GM19467 (cell line): ENCODE results near the gene RND2.
A peak's percentile ranks its signal among the peaks of the same experiment; 100 is the strongest.
"Not testable (repeated sequence)": the region's sequence is repeated elsewhere in the genome, so short reads cannot be mapped to it uniquely, and the experiment has no call there.

ENCODE experiments used
- ATAC-seq: cut with Tn5 transposase; IDR thresholded peaks from one replicate; pipeline ENCODE4 v1.9.1; 2021; ENCODE audit warnings: mild to moderate bottlenecking, moderate library complexity; ENCODE audit not compliant: unreplicated experiment

Gene RND2, protein sequence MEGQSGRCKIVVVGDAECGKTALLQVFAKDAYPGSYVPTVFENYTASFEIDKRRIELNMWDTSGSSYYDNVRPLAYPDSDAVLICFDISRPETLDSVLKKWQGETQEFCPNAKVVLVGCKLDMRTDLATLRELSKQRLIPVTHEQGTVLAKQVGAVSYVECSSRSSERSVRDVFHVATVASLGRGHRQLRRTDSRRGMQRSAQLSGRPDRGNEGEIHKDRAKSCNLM

DNA sequence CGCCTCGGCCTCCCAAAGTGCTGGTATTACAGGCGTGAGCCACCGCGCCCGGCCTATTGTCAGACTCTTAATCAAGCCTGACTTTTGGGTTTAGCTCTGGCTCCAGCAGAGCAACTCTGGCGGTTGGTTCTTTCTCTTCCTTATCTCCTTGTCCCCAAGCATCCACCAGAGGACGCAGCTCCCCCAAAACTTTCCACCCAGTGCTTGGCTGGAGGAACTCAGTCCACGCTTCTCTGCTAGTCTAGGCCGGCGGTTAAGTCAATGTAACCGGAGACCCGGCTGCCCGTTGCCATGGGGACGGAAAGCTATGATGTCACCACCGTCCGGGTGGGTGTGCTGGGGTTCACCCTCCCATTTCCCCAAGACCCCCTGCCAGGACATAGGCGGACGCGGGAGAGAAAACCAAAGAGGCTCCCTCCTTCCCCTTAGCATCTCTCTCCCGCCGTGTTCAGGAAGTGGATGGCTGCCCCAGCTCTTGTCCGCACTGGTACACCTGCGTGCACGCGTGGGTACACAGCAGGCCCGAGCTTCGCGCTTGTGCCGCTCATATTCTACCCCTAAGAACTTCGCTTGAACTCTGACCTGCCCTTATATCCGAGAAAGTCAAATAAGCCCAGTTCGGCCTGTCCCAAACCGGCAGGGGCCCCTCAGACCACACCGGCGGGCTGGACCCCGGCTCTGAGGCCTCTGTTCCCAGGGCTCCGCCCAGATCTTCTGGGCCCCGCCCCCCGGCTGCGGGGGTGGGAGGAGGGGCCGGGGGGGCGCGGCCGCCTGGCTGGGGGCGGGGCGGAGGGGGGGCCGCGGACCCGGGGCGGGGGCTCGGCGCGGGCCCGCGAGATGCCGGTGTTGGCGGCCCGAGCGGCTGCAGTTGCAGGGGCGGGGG, at the start of gene RND2:
TSS of gene RND2 (plus strand) at position 825 of the 883 bp plus-strand sequence. CDS start 117 bp downstream, outside the sequence.
- no peak for ATAC-seq

DNA sequence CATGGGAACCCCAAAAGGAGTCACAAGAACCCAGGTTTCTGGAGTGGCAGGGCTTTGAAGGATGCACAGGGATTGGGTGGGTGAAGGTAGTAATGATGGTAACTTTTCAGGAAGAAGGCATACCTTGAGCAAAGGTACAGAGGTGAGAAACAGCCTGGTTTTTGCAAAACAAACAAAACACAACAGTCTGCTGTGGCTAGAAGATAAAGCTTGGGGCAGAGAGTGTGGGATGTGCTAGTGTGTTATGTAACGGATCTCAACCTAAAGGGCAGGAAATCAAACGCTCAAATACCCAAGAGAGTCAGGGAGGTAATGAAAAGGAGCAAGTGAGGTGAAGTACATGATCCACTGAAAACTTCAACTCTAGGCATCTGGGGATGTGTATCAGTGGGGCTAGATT, 49.8 kb upstream of the RND2 start:
- no peak for ATAC-seq

DNA sequence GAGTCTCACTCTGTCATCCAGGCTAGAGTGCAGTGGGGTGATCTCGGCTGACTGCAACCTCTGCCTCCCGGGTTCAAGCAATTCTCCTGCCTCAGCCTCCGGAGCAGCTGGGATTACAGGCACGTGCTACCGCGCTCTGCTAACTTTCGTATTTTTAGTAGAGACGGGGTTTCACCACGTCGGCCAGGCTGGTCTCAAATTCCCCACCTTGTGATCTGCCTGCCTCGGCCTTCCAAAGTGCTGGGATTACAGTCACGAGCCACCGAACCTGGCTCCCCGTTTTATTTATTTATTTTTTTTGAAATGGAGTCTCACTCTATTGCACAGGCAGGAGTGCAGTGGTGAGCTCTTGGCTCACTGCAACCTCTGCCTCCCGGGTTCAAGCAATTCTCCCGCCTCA, 49.3 kb upstream of the RND2 start:
- not testable (repeated sequence) for ATAC-seq

DNA sequence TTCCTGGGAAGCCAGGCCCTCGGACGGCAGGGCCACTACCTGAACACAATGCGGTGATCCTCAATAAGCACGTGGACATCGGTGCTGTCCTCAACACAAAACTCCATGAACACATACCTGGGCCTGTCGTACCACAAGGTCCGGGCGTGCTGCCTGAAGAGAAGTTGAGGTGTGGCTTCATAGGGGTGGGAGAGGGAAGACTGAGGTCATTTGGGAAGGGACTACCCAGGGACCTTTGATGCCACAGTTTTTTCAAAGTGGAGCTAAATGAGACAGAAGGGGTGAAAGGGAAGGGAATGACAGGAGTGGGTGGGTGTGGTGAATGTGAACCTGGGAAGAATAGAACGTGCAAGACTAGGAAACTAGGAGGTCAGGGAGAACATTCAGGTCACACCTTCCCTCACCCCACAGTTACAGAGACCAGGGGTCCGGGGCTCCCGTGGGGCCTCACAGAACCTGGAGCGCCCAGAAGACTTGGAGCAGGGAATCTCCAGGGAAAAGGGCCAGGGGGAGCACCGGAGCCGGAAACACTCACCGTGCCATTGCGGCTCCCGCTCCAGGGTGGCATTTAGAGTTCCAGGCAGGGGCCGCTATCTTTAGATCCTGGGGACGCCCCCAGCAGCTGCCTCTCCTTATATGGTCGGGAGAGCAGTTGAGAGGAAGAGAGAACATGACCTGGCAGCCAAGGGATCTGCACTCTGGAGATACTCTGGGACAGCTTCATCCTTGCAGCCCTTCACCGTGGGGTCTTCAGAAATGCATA, 45.3 kb upstream of the RND2 start, which contains the start of gene PTGES3L:
TSS of gene PTGES3L (minus strand) at position 570 of the 763 bp plus-strand sequence. CDS start at position 543, 27 bp downstream.
- ATAC-seq = no peak

DNA sequence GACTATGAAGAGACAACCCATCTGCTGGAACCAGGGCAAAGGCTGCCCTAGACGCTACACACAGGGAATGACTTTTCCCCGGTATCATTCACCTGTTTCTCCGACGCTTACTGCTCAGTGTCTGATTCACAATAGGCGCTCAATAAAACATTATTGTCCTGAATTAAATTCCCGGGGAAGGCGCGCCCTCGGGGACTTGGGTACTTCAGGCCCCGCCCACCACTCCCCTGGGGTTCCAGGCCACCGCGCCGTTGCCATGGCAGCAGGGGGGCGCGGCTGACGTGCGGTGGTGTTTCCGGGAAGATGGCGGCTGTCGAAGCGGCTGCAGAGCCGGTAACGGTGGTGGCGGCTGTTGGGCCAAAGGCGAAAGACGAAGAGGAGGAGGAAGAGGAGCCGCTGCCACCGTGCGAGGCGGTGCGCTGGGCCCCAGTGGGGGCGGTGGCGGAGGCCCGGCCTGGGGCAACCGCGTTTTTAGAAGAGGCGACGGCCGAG, 44.7 kb upstream of the RND2 start, which contains the start of gene RUNDC1:
TSS of gene RUNDC1 (plus strand) at position 292 of the 492 bp plus-strand sequence. CDS start at position 304, 12 bp downstream.
- peak; percentile 58 for ATAC-seq

DNA sequence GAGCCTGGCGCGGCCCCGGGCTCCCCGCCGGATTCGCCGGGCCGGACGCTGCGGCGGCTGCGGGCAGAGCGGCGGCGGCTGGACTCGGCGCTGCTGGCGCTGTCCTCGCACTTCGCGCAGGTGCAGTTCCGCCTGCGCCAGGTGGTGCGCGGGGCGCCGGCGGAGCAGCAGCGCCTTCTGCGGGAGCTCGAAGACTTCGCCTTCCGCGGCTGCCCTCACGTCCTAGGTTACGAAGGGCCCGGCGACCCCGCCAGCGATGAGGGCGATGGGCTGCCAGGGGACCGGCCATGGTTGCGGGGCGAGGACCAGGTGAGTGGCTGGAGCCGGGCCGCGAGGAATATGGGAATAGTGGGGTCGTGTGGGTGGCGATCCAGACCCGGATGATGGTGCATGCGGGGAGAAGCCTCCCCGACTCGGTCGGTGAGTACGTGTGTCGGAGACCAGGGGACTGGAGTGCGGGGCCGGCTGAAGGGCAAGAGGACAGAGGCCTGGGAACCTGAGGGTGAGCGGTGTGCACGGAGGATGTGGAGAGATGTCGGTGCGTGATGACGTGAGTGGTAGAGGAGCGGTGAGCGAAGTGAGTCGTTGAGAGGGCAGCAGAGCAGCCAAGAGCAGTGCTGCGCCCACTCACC, 44.1 kb upstream of the RND2 start:
- ATAC-seq = peak; percentile 35

DNA sequence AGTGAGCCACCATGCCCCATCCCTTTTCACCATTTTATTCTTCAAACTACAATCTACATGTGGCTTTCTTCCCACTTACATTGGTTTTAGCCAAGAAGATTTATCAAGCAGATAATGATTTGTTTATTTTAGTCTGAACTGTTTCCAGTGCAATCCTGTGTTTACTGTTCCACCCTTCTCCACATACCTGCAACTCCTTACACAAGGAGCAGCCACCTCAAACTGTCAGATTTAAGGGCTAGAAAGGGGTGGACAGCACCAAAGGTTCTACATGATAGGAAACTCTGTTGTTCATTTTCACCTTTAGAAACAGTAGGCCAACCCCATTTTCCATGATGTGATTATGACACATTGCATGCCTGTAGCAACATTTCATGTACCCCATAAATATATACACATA, 42.8 kb upstream of the RND2 start:
- no peak for ATAC-seq

DNA sequence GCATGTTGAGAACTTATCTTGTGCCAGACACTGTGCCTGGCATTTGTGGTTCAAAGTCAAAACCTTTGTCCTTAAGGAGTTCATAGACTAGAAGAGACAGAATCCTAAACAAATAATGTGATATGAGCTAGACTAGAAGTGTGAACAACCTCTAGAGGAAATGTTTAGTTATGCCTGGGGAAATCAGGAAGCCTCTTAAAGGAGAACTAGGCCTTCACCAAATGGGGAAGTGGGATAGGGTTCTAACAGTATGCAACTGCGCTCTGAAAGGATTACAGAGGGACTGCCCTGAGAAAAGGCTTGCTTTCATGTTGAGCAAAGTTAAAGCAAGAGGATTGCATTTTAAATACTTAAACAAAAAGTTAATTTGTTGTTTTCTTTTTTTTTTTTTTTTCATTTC, 39.8 kb upstream of the RND2 start:
- no peak for ATAC-seq

DNA sequence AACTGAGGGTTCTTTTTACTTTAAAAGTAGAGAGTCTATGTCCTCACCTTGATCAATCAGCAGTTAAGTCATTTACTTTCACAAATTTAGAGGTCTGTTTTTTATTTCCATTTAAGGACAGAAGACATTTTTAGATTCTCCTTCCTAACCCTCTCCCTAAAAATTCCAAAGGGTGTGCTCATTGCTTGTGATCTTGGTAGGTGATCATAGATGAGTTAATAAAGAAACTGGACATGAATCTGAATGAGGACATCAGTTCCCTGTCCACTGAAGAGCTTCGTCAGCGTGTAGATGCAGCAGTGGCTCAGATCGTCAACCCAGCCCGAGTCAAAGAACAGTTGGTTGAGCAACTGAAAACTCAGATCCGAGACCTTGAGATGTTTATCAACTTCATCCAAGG, 35.9 kb upstream of the RND2 start:
- ATAC-seq = no peak

DNA sequence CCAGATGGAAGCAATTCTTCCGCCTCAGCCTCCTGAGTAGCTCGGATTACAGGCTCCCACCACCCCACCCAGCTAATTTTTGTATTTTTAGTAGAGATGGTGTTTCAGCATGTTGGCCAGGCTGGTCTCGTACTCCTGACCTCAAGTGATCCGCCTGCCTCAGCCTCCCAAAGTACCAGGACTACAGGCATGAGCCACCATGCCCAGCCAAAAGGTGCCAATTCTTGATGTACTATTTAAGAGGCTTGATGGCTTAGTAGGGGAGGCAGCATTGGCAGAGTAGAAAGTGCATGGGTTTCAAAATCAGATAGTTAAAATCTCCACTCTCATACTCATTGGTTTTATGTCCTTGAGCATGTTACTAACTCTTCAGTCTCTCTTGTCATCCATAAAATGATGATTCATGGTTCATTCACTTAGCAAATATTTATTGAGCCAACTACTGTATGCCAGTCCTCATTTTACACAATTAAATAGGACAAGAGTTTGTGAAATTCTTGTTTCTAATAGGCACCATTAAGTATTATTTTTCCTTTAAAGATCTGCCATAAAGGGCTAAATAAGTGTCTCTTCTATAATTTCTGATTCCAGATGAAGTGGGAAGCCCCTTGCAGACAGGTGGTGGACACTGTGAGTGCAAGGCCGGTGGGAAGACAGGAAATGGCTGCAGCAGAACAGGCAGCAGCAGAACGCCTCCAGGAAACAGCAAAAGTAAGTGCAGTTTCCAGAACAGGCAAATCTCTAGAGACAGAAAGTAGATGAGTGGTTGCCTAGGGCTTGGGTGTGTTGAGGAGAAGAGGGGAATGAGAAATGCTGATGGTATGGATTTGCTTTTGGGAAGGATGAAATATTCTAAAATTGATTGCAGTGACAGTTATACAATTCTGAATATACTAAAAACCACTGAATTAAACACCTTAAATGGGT, 35.0 kb upstream of the RND2 start:
- ATAC-seq = no peak

DNA sequence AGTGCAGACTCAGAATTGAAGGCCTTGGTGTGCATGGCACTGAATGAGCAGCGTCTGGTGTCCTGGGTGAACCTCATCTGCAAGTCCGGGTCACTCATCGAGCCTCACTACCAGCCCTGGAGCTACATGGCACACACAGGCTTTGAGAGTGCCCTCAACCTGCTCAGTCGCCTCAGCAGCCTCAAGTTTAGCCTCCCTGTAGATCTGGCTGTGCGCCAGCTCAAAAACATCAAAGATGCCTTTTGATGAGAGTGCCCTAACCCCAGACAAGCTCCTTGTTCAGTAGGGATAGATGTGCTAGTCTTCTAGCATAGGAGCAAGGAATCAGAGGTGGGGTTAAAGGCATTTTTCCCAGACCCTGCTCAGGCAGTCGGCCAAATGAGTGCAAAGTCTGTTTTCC, 33.6 kb upstream of the RND2 start:
- ATAC-seq = no peak

DNA sequence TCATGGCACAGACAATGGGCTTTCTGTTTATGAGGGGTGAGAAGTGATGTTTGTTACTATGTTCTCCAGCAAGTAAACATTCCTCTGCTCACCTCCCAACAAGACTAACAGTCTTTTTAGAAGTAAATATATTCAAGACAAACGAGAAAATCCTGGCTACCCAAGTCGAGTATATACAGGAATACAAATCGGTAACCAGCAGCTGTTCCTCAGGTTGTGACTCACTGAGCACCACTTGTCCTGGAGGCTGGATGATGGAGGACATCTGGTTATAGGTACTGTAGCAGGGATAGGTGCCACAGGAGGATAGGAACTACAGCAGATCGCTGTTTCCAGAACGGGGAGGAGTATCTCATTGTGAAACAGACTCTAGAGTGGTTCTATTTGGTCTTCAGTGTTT, 32.2 kb upstream of the RND2 start:
- no peak for ATAC-seq

DNA sequence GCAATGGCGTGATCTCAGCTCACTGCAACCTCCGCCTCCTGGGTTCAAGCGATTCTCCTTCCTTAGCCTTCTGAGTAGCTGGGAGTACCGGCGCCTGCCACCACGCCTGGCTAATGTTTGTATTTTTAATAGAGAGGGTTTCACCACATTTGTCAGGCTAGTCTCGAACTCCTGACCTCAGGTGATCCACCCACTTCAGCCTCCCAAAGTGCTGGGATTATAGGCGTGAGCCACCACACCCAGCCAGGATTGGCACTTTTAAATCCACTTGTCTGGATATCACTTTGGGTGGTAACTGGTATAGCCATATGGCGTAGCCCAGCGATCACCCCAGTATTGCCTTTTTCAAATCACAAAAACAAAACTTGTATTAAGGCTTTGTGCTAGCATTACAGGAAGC, 31.1 kb upstream of the RND2 start:
- not testable (repeated sequence) for ATAC-seq

DNA sequence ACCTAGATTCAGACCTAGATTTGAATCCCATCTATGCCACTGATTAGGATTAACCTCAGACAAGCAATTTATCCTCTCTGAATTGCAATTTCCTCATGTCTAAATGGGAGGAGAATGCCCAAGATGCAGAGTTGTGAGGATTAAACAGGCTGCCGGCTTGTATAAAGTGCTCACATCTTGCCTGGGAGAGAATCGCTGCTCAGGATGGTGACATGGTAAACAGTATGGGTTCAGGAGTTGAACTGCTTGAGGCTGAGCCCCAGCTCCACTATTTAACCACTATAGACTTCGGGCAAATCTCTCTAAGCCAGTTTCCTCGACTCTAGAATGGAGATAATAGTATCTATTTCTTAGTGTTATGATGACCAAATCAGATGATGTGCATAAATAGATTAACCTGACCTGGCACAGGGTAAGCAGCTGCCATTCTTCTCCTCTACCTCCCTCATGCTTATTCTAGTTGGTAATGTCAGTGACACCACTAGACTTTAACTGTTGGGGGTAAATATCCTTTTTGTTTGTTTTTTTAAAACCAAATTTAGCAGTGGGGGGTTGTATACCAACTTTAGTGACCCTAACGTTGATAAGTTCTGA, 27.5 kb upstream of the RND2 start:
- ATAC-seq = no peak

DNA sequence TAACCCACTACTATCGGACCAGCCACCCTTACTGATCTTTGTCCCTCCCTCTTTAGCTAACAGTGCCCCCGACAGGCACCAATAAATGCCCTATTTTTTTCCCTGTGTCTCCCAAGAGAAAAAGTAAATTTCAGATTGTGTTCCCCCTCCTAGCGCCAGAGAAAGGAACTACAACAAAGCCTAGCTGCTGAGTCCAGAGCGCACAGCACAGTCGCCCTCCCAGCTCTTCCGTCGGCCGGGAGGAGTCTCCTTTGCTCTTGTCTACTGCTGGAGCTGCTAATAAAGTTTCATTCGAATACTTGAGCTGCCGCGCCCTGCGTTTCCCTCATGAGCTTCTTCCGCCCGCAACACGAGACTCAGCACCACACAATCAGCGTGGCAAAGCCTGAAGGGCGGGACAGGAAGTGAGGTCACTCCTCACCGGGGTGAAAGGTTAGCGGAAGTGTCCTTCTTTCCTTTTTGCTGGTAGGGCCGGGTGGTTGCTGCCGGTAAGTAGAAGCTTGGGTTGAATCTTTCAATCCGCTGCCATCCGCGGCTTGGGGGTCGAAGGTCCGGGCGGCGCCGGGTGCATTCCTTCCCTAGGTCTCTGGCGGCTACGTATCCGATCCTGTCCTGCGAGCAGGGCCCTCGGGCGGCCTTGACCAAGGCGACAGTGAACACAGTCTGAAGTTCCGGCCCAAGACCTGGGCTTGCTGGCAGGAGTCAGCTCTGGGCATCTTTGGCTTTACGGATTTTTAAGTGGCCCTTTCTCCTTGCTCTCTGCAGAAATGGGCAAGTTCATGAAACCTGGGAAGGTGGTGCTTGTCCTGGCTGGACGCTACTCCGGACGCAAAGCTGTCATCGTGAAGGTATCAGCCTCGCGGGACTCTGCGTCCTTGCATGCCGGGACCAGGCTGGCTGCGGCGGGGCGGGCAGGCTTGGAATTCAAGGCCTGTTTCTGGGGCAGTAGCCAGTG, 26.8 kb upstream of the RND2 start, which contains the start of gene RPL27:
TSS of gene RPL27 (plus strand) at position 436 of the 955 bp plus-strand sequence. CDS start at position 768, 332 bp downstream.
- ATAC-seq = peak; percentile 93

DNA sequence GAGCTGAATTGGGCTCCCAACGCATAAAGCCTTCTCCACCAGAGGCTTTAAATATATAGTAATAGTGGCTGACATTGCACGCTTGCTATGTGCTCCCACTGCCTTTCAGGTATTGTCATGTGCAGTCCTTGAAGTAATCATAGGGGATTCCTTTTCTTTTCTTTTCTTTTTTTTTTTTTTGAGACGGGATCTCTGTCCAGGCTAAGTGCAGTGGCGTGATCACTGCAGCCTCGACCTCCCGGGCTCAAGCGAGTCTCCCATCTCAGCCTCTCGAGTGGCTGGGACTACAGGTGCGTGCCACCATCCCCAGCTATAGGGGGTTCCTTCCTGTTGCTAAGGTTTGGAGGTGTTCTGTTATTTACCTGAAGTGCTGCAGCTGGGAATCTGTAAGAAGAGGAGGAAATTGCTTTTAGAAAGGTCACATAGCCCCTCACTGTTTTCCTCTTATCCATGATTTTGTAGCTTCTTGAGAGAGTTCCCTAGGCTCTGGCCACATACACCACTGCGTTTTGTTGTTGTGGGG, 26.0 kb upstream of the RND2 start:
- ATAC-seq = no peak

DNA sequence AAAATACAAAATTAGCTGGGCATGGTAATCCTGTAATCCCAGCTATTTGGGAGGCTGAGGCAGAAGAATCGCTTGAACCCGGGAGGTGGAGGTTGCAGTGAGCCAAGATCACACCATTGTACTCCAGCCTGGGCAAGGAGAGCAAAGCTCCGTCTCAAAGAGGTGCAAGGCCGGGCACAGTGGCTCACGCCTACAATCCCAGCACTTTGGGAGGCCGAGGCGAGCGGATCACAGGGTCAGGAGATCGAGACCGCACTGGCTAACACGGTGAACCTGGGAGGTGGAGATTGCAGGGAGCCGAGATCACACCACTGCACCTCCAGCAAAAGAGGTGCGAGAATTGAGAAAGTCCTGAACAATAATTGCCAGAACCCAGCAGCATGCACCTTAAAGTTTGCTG, 24.1 kb upstream of the RND2 start:
- ATAC-seq = not testable (repeated sequence)
